Body of pancreas (tissue), 4 donors: ENCODE results near the gene COLEC12. TPM values are rescaled to one million over a fixed set of nuclear protein-coding genes. Genes with fewer than 3 reads are reported as not detected.
A peak's percentile ranks its signal among the peaks of the same experiment; 100 is the strongest.

Experiments
- ATAC-seq: fragments of 150-250 bp; one replicate; pipeline ENCODE4 v1.9.1; 2016
- DNase-seq, 4 donors: peaks; one replicate each; pipeline ENCODE4 v3.0.0-alpha.2; 2019
- H3K27ac ChIP-seq, 4 donors: fragments of 200-600 bp; sonication (generic); 1 replicate in 3 of 4; 2 replicates in 1 of 4; pipeline versions ENCODE4 v1.5.1 to v1.6.1; 2016 to 2019; ENCODE audit warnings: mild to moderate bottlenecking in 1 of 4, mixed read lengths in 1 of 4, moderate library complexity in 1 of 4
- H3K27me3 ChIP-seq, 2 donors: fragments of 200-600 bp; sonication (generic); one replicate each; pipeline ENCODE4 v1.6.0; 2016; ENCODE audit warnings: mild to moderate bottlenecking in 1 of 2
- H3K36me3 ChIP-seq, 2 donors: fragments of 200-600 bp; sonication (generic); replicated peaks in 1 of 2; 2 replicates each; pipeline ENCODE4 v1.5.1; 2016; ENCODE audit warnings: low read depth in 2 of 2; ENCODE audit not compliant: insufficient read depth in 1 of 2
- H3K4me1 ChIP-seq: fragments of 200-600 bp; sonication (generic); one replicate; pipeline ENCODE4 v1.6.0; 2016
- H3K4me3 ChIP-seq, 2 donors: fragments of 200-600 bp; sonication (generic); 1 replicate in 1 of 2; 2 replicates in 1 of 2; pipeline ENCODE4 v1.5.1; 2016 to 2019
- H3K9me3 ChIP-seq, 3 donors: fragments of 200-600 bp; sonication (generic); 1 replicate in 2 of 3; 2 replicates in 1 of 3; pipeline ENCODE4 v1.5.1; 2016
- POLR2A ChIP-seq, 3 donors: fragments of 450-650 bp; IDR thresholded peaks; one replicate each; pipeline ENCODE4 v1.6.1; 2016; ENCODE audit warnings: antibody characterized with exemption in 3 of 3, mild to moderate bottlenecking in 2 of 3
- WGBS, 2 donors: methylation state at CpG; one replicate each; pipeline ENCODE4 v1.1.5; 2017; 5-methylcytosine and 5-hydroxymethylcytosine counted together
- intact Hi-C: fragments of 100-400 bp; cut with DNase I; formaldehyde crosslinking; loops from one replicate; pipeline ENCODE4 v1.15.1; 2023
- total RNA-seq, 2 donors: library from RNA; depleted of rRNA; stranded (reverse); fragments of >200 nt; gene quantifications; one replicate each; pipeline ENCODE4 v1.1.0, GENCODE V29; 2016
- TF ChIP-seq, protein P1 (sequence below), 7 experiments: fragments of 450-650 bp in 4 of 7; fragments of 200-600 bp in 3 of 7; sonication (generic) in 3 of 7; IDR thresholded peaks; one replicate each; pipeline ENCODE4 v1.5.1; 2016 to 2019; ENCODE audit warnings: antibody characterized with exemption in 7 of 7

The COLEC12 gene
- total RNA-seq, 2 donors from 2014 or later = 3.6 to 4.2 TPM

DNA sequence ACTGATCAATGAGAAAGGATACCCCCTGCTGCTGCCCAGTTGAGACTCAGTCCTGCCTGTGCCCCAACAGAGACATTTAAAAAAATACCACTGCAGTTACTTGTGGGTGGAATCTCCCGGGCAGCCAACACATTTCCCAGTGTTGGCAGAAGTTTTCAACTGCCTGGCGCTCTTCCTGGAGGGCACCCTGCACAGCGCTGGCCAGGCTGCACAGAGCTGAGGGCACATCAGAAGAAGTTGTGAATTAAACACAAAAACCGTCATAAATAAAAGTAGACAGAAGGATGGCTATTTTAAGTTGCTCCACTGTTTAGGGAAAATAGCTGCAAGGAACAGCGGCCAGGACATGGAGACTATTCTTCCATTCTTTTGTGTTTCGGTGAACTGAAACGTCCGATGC is 122.4 kb downstream of the COLEC12 start:
- peaks cover 54% of the 10 kb centered on the region for H3K4me1 ChIP-seq
- WGBS, 2 donors = 50% methylated on average over 8 of the region's 8 CpGs
- no peaks in the 10 kb centered on the region for H3K27me3 ChIP-seq
- H3K27ac ChIP-seq = peak overlapping the region; percentile 8 to 74 (median 34)
- intact Hi-C loops = no loop called here
- no peaks in the 10 kb centered on the region for H3K36me3 ChIP-seq
- peak in 3 of 4 donors; percentile 33 to 59 (median 40) for DNase-seq
- peak; percentile 23 for ATAC-seq
- TF ChIP-seq POLR2A (IDR thresholded peaks at IDR 0.05) = no peak
- TF ChIP-seq, protein P1, sequence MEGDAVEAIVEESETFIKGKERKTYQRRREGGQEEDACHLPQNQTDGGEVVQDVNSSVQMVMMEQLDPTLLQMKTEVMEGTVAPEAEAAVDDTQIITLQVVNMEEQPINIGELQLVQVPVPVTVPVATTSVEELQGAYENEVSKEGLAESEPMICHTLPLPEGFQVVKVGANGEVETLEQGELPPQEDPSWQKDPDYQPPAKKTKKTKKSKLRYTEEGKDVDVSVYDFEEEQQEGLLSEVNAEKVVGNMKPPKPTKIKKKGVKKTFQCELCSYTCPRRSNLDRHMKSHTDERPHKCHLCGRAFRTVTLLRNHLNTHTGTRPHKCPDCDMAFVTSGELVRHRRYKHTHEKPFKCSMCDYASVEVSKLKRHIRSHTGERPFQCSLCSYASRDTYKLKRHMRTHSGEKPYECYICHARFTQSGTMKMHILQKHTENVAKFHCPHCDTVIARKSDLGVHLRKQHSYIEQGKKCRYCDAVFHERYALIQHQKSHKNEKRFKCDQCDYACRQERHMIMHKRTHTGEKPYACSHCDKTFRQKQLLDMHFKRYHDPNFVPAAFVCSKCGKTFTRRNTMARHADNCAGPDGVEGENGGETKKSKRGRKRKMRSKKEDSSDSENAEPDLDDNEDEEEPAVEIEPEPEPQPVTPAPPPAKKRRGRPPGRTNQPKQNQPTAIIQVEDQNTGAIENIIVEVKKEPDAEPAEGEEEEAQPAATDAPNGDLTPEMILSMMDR (IDR thresholded peaks at IDR 0.05) = no peak
- no peak overlapping the region for H3K4me3 ChIP-seq
- H3K9me3 ChIP-seq = no peaks in the 10 kb centered on the region

DNA sequence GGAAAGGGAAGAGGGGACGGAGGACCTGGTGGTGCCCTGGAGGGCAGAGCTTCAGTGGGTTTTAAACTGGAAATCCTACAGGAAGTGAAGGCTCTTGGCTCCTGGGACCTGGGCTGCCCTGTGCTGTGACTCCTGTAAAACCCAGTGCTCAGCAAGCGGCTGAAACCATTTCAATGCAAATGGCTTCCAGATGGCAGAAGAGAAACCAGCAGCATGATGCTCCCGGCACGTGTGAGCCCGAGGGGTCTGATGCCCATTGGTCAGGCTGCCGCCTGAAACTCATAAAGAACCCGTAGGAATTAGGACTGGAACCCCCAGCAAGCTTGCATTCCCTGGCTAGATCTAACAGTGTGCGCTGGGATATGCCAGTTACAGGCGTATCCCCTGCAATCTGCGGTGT is 123.4 kb downstream of the COLEC12 start:
- TF ChIP-seq, protein P1 (IDR thresholded peaks at IDR 0.05) = no peak
- TF ChIP-seq POLR2A (IDR thresholded peaks at IDR 0.05) = no peak
- WGBS, 2 donors = 71 to 89% methylated on average over 6 to 10 of the region's 10 CpGs
- Histone ChIP-seq H3K27ac (peak overlapping the region in 2 of 4 donors; percentile 74 to 81), H3K27me3 (no peaks in the 10 kb centered on the region), H3K4me3 (no peak overlapping the region), H3K4me1 (peaks cover 54% of the 10 kb centered on the region), H3K36me3 (no peaks in the 10 kb centered on the region), H3K9me3 (no peaks in the 10 kb centered on the region)
- DNase-seq = no peak
- no peak for ATAC-seq
- intact Hi-C loops = no loop called here

DNA sequence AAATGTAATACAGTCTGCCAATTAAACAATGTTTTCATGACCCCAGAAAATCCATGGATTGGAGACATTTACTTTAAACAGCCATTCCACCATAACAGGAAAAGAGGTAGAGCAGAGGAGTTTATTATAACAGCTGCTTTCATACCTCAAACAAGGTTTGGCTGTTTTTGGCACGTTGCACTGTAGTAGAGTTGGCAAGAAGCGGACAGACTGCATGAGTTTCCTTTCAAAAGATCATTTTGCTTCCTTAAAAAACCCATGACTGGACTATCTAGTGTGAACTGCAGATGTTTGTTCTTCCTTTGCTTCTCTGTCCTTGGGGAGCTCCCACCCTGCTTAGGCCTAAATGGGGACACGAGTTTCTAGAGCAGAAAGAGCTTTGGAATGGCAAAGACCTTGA is 124.2 kb downstream of the COLEC12 start:
- DNase-seq (peak; percentile 64 to 81 (median 74)), ATAC-seq (peak; percentile 67)
- H3K27me3 ChIP-seq = no peaks in the 10 kb centered on the region
- no peaks in the 10 kb centered on the region for H3K9me3 ChIP-seq
- intact Hi-C loops = no loop called here
- TF ChIP-seq, protein P1 (IDR thresholded peaks at IDR 0.05) = no peak
- no peak for TF ChIP-seq POLR2A (IDR thresholded peaks at IDR 0.05)
- peak overlapping the region; percentile 43 to 81 (median 76) for H3K27ac ChIP-seq
- WGBS, 2 donors = 8 to 23% methylated on average over 3 of the region's 3 CpGs
- no peak overlapping the region for H3K4me3 ChIP-seq
- no peaks in the 10 kb centered on the region for H3K36me3 ChIP-seq
- H3K4me1 ChIP-seq = peaks cover 59% of the 10 kb centered on the region

DNA sequence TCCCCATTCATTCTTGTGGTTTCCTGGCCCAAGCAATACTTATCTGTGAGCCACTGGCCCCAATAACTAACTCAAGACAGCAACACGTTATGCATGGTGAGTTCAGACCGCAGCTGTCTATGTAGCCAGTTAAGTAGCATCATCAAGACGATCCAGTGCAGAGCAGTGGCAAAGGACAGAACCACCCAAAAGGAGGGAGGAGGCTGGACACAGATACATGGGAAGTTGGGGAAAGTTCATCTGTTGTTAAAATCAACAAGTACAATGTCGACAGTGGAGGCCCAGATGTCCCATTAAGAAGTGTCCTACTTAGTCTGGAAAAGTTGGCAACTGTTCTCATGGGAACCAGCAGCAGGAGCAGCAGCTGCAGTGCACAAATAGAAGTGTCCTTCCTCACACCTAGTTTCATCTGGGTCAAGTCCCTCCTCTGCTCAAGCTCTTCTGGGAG is 125.8 kb downstream of the COLEC12 start:
- Histone ChIP-seq H3K4me3 (no peak overlapping the region), H3K27me3 (no peaks in the 10 kb centered on the region), H3K4me1 (peaks cover 68% of the 10 kb centered on the region), H3K9me3 (no peaks in the 10 kb centered on the region), H3K27ac (peak overlapping the region; percentile 43 to 81 (median 76)), H3K36me3 (no peaks in the 10 kb centered on the region)
- ATAC-seq = peak; percentile 84
- intact Hi-C loops = no loop called here
- 31 to 48% methylated on average over 4 of the region's 4 CpGs for WGBS, 2 donors
- TF ChIP-seq, protein P1 (IDR thresholded peaks at IDR 0.05) = no peak
- TF ChIP-seq POLR2A (IDR thresholded peaks at IDR 0.05) = no peak
- DNase-seq = peak; percentile 82 to 92 (median 88)

DNA sequence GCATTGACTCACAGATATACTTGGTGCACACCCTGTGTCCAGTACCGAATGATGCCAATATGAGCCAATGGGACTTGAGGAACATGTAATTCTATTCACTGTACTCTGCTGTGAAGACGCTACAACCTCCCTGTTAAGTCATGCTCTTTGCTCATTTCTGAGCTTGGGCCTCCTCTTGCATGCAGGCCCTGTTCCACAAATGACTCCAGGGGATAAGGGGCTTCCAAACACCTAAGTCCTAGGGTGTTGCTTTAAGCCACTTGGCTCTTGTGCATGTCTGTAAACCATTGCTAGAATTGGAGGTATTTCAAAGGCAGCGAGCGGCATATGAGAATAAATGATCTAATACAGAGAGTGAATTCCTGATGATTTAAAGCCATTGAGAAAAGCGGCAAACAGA is 126.7 kb downstream of the COLEC12 start:
- DNase-seq = no peak
- Histone ChIP-seq H3K9me3 (no peaks in the 10 kb centered on the region), H3K4me1 (peaks cover 66% of the 10 kb centered on the region), H3K27me3 (no peaks in the 10 kb centered on the region), H3K27ac (peak overlapping the region in 1 of 4 donors; percentile 74), H3K36me3 (no peaks in the 10 kb centered on the region), H3K4me3 (no peak overlapping the region)
- no peak for ATAC-seq
- intact Hi-C loops = no loop called here
- WGBS, 2 donors = 89 to 94% methylated on average over 5 of the region's 5 CpGs
- TF ChIP-seq, protein P1 (IDR thresholded peaks at IDR 0.05) = no peak
- no peak for TF ChIP-seq POLR2A (IDR thresholded peaks at IDR 0.05)
